Activated CD4-positive, alpha-beta T cell treated with anti-CD3 and anti-CD28 coated beads for 4 hours (primary cell): ENCODE data around the gene GUCA2B.

Source experiments
- DNase-seq, 2 donors: peaks; one replicate each; pipeline ENCODE4 v3.0.0-alpha.2; 2020

GUCA2B gene

GRCh38 chr1:42192106-42192505 is 38.9 kb downstream of the GUCA2B start:
- DNase-seq = no peak

- DNase-seq = no peak
Observed at GRCh38 chr1:42195841-42196240, 42.6 kb downstream of the GUCA2B start.

- DNase-seq = no peak
Observed at GRCh38 chr1:42198251-42198650, 45.0 kb downstream of the GUCA2B start.

GRCh38 chr1:42201986-42202385 is 48.8 kb downstream of the GUCA2B start:
- no peak for DNase-seq
